Adipocyte (in vitro differentiated cells): Measurements from ENCODE around the gene COL4A3.
A peak's percentile ranks its signal among the peaks of the same experiment; 100 is the strongest.
"Not testable (repeated sequence)": the region's sequence is repeated elsewhere in the genome, so short reads cannot be mapped to it uniquely, and the experiment has no call there.

Source experiments
- DNase-seq: peaks from one replicate; pipeline ENCODE4 v3.0.0-alpha.2; 2015; ENCODE audit warnings: low read depth
- H3K27me3 ChIP-seq: replicated peaks from 2 replicates; pipeline ENCODE4 v1.7.0; 2013; ENCODE audit warnings: mild to moderate bottlenecking, low read length, moderate library complexity; ENCODE audit not compliant: control insufficient read depth, insufficient read depth
- H3K36me3 ChIP-seq: 2 replicates; pipeline ENCODE4 v1.7.0; 2013; ENCODE audit warnings: low read length, mild to moderate bottlenecking, moderate library complexity; ENCODE audit not compliant: control insufficient read depth, insufficient read depth, severe bottlenecking
- H3K4me1 ChIP-seq: 2 replicates; pipeline ENCODE4 v1.7.0; 2013; ENCODE audit warnings: mild to moderate bottlenecking, low read length, moderate library complexity; ENCODE audit not compliant: control insufficient read depth, insufficient read depth
- H3K4me3 ChIP-seq: 2 replicates; pipeline ENCODE4 v1.7.0; 2013; ENCODE audit warnings: mild to moderate bottlenecking, low read length, moderate library complexity
- H3K9ac ChIP-seq: 2 replicates; pipeline ENCODE4 v1.7.0; 2013; ENCODE audit warnings: mild to moderate bottlenecking, low read length, moderate library complexity
- H3K9me3 ChIP-seq: 2 replicates; pipeline ENCODE4 v1.7.0; 2013; ENCODE audit warnings: mild to moderate bottlenecking, low read length, moderate library complexity; ENCODE audit not compliant: control insufficient read depth

Gene COL4A3

GRCh38 chr2:227161947-227162346 is 2.5 kb upstream of the COL4A3 start:
- Histone ChIP-seq H3K9ac (no peak overlapping the region), H3K4me3 (no peak overlapping the region), H3K4me1 (no peaks in the 10 kb centered on the region), H3K36me3 (no peaks in the 10 kb centered on the region), H3K27me3 (peaks cover 36% of the 10 kb centered on the region), H3K9me3 (peaks cover 10% of the 10 kb centered on the region)
- DNase-seq: no peak

GRCh38 chr2:227163485-227163997 is 883 bp upstream of the COL4A3 start:
- H3K4me1 ChIP-seq: no peaks in the 10 kb centered on the region
- H3K4me3 ChIP-seq: peak overlapping the region; percentile 77
- peak overlapping the region; percentile 55 for H3K9ac ChIP-seq
- peaks cover 36% of the 10 kb centered on the region for H3K27me3 ChIP-seq
- H3K9me3 ChIP-seq: peaks cover 20% of the 10 kb centered on the region
- H3K36me3 ChIP-seq: no peaks in the 10 kb centered on the region
- no peak for DNase-seq

- no peak for DNase-seq
- peak overlapping the region; percentile 77 for H3K4me3 ChIP-seq
- H3K9ac ChIP-seq: peak overlapping the region; percentile 29
- H3K9me3 ChIP-seq: peaks cover 20% of the 10 kb centered on the region
- H3K36me3 ChIP-seq: no peaks in the 10 kb centered on the region
- H3K4me1 ChIP-seq: no peaks in the 10 kb centered on the region
- H3K27me3 ChIP-seq: peaks cover 36% of the 10 kb centered on the region
Measured at GRCh38 chr2:227164763-227165291, 403 bp downstream of the COL4A3 start.

GRCh38 chr2:227171779-227172178 is 7.4 kb downstream of the COL4A3 start:
- not testable (repeated sequence) for H3K9ac ChIP-seq, H3K4me1 ChIP-seq, H3K4me3 ChIP-seq, H3K36me3 ChIP-seq, H3K27me3 ChIP-seq, DNase-seq
- H3K9me3 ChIP-seq: peaks cover 11% of the 10 kb centered on the region

- Histone ChIP-seq H3K9me3 (no peaks in the 10 kb centered on the region), H3K9ac (no peak overlapping the region), H3K4me3 (no peak overlapping the region), H3K4me1 (no peaks in the 10 kb centered on the region), H3K36me3 (no peaks in the 10 kb centered on the region), H3K27me3 (no peaks in the 10 kb centered on the region)
- DNase-seq: no peak
Measured at GRCh38 chr2:227177592-227178336, 13.3 kb downstream of the COL4A3 start.

GRCh38 chr2:227179988-227180685 is 15.7 kb downstream of the COL4A3 start:
- no peaks in the 10 kb centered on the region for H3K36me3 ChIP-seq
- no peaks in the 10 kb centered on the region for H3K27me3 ChIP-seq
- no peak for DNase-seq
- H3K4me3 ChIP-seq: no peak overlapping the region
- no peaks in the 10 kb centered on the region for H3K4me1 ChIP-seq
- H3K9ac ChIP-seq: no peak overlapping the region
- H3K9me3 ChIP-seq: peaks cover 5% of the 10 kb centered on the region

GRCh38 chr2:227180770-227181169 is 16.3 kb downstream of the COL4A3 start:
- no peak for DNase-seq
- no peak overlapping the region for H3K4me3 ChIP-seq
- H3K4me1 ChIP-seq: no peaks in the 10 kb centered on the region
- H3K9me3 ChIP-seq: peaks cover 5% of the 10 kb centered on the region
- H3K9ac ChIP-seq: no peak overlapping the region
- H3K36me3 ChIP-seq: no peaks in the 10 kb centered on the region
- no peaks in the 10 kb centered on the region for H3K27me3 ChIP-seq

- no peaks in the 10 kb centered on the region for H3K27me3 ChIP-seq
- no peaks in the 10 kb centered on the region for H3K36me3 ChIP-seq
- no peak overlapping the region for H3K9ac ChIP-seq
- peaks cover 5% of the 10 kb centered on the region for H3K9me3 ChIP-seq
- no peak for DNase-seq
- peaks cover 2% of the 10 kb centered on the region for H3K4me1 ChIP-seq
- no peak overlapping the region for H3K4me3 ChIP-seq
Measured at GRCh38 chr2:227182765-227183164, 18.3 kb downstream of the COL4A3 start.

- Histone ChIP-seq H3K4me3 (no peak overlapping the region), H3K9me3 (peaks cover 5% of the 10 kb centered on the region), H3K36me3 (no peaks in the 10 kb centered on the region), H3K27me3 (no peaks in the 10 kb centered on the region), H3K4me1 (peaks cover 12% of the 10 kb centered on the region), H3K9ac (no peak overlapping the region)
- DNase-seq: no peak
Measured at GRCh38 chr2:227183657-227184367, 19.4 kb downstream of the COL4A3 start.

GRCh38 chr2:227185615-227186232 is 21.3 kb downstream of the COL4A3 start:
- Histone ChIP-seq H3K4me1 (peaks cover 13% of the 10 kb centered on the region), H3K9me3 (peaks cover 5% of the 10 kb centered on the region), H3K36me3 (no peaks in the 10 kb centered on the region), H3K27me3 (no peaks in the 10 kb centered on the region), H3K4me3 (no peak overlapping the region), H3K9ac (no peak overlapping the region)
- DNase-seq: no peak
